Stimulated activated CD4-positive, alpha-beta T cell treated with anti-CD3 and anti-CD28 coated beads, Interleukin-1b, Interleukin-23, amount 100 ng/mL, for 4 hours (primary cell): ENCODE measurements around the gene RIIAD1.
"Not testable (repeated sequence)": the region's sequence is repeated elsewhere in the genome, so short reads cannot be mapped to it uniquely, and the experiment has no call there.

Experiments
- DNase-seq, 2 donors: peaks; one replicate each; pipeline ENCODE4 v3.0.0-alpha.2; 2020; ENCODE audit warnings: low read depth in 2 of 2

RIIAD1 gene

GRCh38 chr1:151733995-151734394, 12.7 kb downstream of the RIIAD1 start:
- DNase-seq, result not testable (repeated sequence)

- no peak for DNase-seq
These were observed 15.7 kb downstream of the RIIAD1 start for GRCh38 chr1:151737026-151737425.

GRCh38 chr1:151737479-151737878, 16.2 kb downstream of the RIIAD1 start:
- DNase-seq, result no peak

GRCh38 chr1:151739590-151740355, 18.5 kb downstream of the RIIAD1 start:
- no peak for DNase-seq

GRCh38 chr1:151741516-151741915, 20.2 kb downstream of the RIIAD1 start:
- DNase-seq, result no peak

- DNase-seq, result no peak
These were observed 35.0 kb downstream of the RIIAD1 start for GRCh38 chr1:151756291-151756690.

- no peak for DNase-seq
These were observed 37.9 kb downstream of the RIIAD1 start for GRCh38 chr1:151759241-151759640.

GRCh38 chr1:151760597-151761385, 39.5 kb downstream of the RIIAD1 start:
- no peak for DNase-seq

- DNase-seq, result peak; percentile 76 to 79
These were observed 41.9 kb downstream of the RIIAD1 start, which contains the start of gene MRPL9 for GRCh38 chr1:151762941-151763921. Gene MRPL9, minus strand, starts transcription at chr1:151763496. Its CDS starts 17 bp downstream, at chr1:151763479.

GRCh38 chr1:151763990-151764389, 42.7 kb downstream of the RIIAD1 start:
- DNase-seq, result no peak

GRCh38 chr1:151768351-151769066, 47.2 kb downstream of the RIIAD1 start:
- DNase-seq, result not testable (repeated sequence)

GRCh38 chr1:151769270-151769669, 47.9 kb downstream of the RIIAD1 start:
- not testable (repeated sequence) for DNase-seq

- DNase-seq, result no peak
These were observed 52.4 kb downstream of the RIIAD1 start for GRCh38 chr1:151773702-151774101.

GRCh38 chr1:151774256-151774922, 53.1 kb downstream of the RIIAD1 start:
- DNase-seq, result no peak

GRCh38 chr1:151775894-151776664, 54.8 kb downstream of the RIIAD1 start:
- no peak for DNase-seq

GRCh38 chr1:151776665-151777062, 55.3 kb downstream of the RIIAD1 start:
- no peak for DNase-seq

GRCh38 chr1:151777317-151777716, 56.0 kb downstream of the RIIAD1 start:
- DNase-seq, result no peak
